ENCODE results near the gene APOB.

DNA sequence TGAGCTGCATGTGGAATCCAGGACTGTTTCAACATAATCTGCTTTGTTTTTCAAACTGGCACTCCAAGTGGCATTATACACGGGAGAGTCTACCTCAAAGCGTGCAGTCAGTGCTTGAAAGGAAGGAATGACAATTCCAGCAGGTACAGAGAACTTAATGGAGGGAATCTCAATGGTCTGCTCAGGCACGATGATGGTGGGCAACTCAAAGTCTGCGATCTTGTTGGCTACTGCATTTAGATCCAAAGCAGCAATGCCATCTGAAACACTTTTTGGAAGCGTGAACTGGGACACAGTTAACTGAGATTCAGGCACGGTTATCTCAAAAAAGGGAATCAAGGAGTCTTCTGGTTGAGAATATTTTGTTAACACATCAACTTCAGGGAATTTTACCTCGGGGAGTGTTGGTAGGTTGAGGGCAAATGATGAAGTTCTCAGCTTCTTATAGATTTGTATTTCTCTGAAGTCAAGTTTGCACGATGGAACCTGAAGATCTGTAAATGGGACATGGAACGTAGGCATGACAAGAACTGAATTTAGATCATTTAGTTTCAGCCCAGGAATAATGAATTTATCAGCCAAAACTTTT is 38.7 kb downstream of the APOB start:
- TF ChIP-seq ZNF317 (CRISPR knock-in tag; IDR thresholded peaks at IDR 0.05; ENCODE audit: borderline replicate concordance, low read depth) (no peak), ATF1 (CRISPR knock-in tag; IDR thresholded peaks at IDR 0.05) (no peak), RORB (CRISPR knock-in tag; IDR thresholded peaks at IDR 0.05) (no peak), CBFB (CRISPR knock-in tag; IDR thresholded peaks at IDR 0.05; ENCODE audit: low read depth) (no peak)
- TF ChIP-seq, protein P1, sequence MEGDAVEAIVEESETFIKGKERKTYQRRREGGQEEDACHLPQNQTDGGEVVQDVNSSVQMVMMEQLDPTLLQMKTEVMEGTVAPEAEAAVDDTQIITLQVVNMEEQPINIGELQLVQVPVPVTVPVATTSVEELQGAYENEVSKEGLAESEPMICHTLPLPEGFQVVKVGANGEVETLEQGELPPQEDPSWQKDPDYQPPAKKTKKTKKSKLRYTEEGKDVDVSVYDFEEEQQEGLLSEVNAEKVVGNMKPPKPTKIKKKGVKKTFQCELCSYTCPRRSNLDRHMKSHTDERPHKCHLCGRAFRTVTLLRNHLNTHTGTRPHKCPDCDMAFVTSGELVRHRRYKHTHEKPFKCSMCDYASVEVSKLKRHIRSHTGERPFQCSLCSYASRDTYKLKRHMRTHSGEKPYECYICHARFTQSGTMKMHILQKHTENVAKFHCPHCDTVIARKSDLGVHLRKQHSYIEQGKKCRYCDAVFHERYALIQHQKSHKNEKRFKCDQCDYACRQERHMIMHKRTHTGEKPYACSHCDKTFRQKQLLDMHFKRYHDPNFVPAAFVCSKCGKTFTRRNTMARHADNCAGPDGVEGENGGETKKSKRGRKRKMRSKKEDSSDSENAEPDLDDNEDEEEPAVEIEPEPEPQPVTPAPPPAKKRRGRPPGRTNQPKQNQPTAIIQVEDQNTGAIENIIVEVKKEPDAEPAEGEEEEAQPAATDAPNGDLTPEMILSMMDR (IDR thresholded peaks at IDR 0.05), result no peak
- TF ChIP-seq, protein P2, sequence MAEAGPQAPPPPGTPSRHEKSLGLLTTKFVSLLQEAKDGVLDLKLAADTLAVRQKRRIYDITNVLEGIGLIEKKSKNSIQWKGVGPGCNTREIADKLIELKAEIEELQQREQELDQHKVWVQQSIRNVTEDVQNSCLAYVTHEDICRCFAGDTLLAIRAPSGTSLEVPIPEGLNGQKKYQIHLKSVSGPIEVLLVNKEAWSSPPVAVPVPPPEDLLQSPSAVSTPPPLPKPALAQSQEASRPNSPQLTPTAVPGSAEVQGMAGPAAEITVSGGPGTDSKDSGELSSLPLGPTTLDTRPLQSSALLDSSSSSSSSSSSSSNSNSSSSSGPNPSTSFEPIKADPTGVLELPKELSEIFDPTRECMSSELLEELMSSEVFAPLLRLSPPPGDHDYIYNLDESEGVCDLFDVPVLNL (CRISPR knock-in tag; IDR thresholded peaks at IDR 0.05; ENCODE audit: borderline replicate concordance, low read depth), result no peak
